ENCODE data around the gene PRKN. TPM values are rescaled to one million over a fixed set of nuclear protein-coding genes. Genes with fewer than 3 reads are reported as not detected.

The PRKN gene
- total RNA-seq, 2 donors from 2014 or later, result 6.7 to 8.2 TPM

DNA sequence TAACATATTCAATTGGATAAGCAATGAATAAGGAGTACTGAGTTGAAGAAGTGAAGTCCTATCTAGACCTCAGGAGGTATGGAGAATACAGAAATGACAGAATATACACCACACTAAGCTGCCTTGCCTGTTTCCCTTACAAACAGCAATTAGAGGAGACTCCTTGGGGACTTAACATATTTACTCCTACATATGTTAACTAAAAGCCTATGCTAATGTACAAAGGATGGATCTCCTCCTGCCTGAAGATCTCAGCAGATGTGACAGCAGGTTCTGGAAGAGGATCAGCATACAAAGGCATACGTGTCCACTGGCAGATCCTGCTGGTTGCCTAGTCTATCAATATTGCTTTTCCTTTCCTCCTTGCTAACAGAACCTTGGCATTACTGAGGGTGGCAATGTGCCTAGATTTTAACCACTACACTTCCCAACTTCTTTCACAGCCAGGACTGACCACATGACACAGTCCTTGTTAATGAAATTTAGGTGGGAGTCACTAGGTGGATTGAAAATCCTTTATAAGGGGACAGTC is 29.6 kb downstream of the PRKN start:
- ATAC-seq, result no peak

DNA sequence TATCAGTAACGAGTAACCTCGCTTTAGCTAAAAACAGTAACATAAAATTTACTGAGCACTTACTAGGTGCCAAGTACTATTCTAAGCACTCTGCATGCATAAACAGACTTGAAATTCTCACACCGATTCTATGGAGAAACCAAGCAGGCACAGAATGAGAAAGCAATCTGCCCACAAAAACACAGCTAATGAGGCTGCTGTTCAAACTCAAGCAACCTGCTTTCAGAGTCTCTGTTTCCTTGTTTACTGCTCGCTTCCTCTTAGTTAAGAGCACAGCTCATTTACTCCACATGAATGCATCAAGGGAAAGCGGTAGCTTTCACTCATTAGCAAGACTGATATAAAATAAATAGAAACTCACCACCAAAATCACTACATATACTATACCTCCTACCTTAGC is 37.4 kb downstream of the PRKN start:
- no peak overlapping the region for H3K27ac ChIP-seq
- no peak overlapping the region for H3K4me3 ChIP-seq
- H3K36me3 ChIP-seq (replicated peaks in 1 of 2; ENCODE audit: insufficient read depth in 1 of 2, low read depth in 2 of 2), result no peaks in the 10 kb centered on the region
- TF ChIP-seq, protein P1, sequence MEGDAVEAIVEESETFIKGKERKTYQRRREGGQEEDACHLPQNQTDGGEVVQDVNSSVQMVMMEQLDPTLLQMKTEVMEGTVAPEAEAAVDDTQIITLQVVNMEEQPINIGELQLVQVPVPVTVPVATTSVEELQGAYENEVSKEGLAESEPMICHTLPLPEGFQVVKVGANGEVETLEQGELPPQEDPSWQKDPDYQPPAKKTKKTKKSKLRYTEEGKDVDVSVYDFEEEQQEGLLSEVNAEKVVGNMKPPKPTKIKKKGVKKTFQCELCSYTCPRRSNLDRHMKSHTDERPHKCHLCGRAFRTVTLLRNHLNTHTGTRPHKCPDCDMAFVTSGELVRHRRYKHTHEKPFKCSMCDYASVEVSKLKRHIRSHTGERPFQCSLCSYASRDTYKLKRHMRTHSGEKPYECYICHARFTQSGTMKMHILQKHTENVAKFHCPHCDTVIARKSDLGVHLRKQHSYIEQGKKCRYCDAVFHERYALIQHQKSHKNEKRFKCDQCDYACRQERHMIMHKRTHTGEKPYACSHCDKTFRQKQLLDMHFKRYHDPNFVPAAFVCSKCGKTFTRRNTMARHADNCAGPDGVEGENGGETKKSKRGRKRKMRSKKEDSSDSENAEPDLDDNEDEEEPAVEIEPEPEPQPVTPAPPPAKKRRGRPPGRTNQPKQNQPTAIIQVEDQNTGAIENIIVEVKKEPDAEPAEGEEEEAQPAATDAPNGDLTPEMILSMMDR (IDR thresholded peaks at IDR 0.05), result no peak
- no peak for TF ChIP-seq POLR2A (IDR thresholded peaks at IDR 0.05)
- intact Hi-C loops (cut with DNase I), result no loop called here
- 72 to 84% methylated on average over 5 of the region's 5 CpGs for WGBS, 2 donors
- no peak for ATAC-seq
- no peaks in the 10 kb centered on the region for H3K27me3 ChIP-seq
- no peaks in the 10 kb centered on the region for H3K4me1 ChIP-seq
- no peak for DNase-seq
- H3K9me3 ChIP-seq, result no peaks in the 10 kb centered on the region

More for the DNA sequence above, 29.6 kb downstream of the PRKN start:
- H3K4me1 ChIP-seq, result peaks cover 14% of the 10 kb centered on the region
- WGBS, 2 donors, result 11 to 14% methylated on average over 1 of the region's 1 CpG
- no peak overlapping the region for H3K4me3 ChIP-seq
- no peak for TF ChIP-seq POLR2A (IDR thresholded peaks at IDR 0.05)
- TF ChIP-seq, protein P1 (IDR thresholded peaks at IDR 0.05), result no peak
- no peaks in the 10 kb centered on the region for H3K36me3 ChIP-seq (replicated peaks in 1 of 2; ENCODE audit: insufficient read depth in 1 of 2, low read depth in 2 of 2)
- H3K27ac ChIP-seq, result no peak overlapping the region
- no peaks in the 10 kb centered on the region for H3K9me3 ChIP-seq
- H3K27me3 ChIP-seq, result no peaks in the 10 kb centered on the region
- DNase-seq, result no peak
- intact Hi-C loops (cut with DNase I), result no loop called here

DNA sequence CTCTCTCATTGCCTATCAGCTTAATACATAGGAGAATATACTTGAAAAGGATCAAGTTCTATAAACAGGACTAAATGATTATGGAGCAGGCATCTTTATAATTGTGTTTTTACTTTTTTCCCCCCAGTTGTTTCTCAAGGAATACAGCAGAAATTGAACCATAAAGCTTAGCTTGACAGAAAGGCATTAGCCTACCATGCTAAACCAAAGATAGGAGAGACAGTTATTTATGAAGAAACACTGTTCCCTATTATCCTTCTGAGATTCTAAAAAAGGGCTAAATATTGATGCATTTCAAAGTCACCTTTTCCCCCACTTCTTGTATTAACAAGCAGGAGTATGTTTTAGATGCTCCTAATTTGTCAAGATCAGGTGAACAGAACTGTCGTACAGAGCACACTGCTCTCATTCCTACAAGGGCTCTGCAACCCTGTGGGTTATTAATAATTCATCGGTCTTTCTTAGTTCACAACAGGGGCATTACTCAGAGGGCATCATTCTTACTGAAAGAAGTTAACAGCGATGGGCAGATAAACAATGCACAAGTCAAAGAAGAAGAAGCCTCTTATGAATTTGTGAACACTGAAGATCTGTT is 38.7 kb downstream of the PRKN start:
- Histone ChIP-seq H3K4me1 (no peaks in the 10 kb centered on the region), H3K36me3 (replicated peaks in 1 of 2; ENCODE audit: insufficient read depth in 1 of 2, low read depth in 2 of 2) (no peaks in the 10 kb centered on the region), H3K4me3 (no peak overlapping the region), H3K27me3 (no peaks in the 10 kb centered on the region), H3K9me3 (no peaks in the 10 kb centered on the region), H3K27ac (no peak overlapping the region)
- DNase-seq, result no peak
- intact Hi-C loops (cut with DNase I), result no loop called here
- TF ChIP-seq POLR2A (IDR thresholded peaks at IDR 0.05), result no peak
- TF ChIP-seq, protein P1 (IDR thresholded peaks at IDR 0.05), result no peak
- WGBS, 2 donors, result 84 to 87% methylated on average over 3 of the region's 3 CpGs
- ATAC-seq, result no peak

DNA sequence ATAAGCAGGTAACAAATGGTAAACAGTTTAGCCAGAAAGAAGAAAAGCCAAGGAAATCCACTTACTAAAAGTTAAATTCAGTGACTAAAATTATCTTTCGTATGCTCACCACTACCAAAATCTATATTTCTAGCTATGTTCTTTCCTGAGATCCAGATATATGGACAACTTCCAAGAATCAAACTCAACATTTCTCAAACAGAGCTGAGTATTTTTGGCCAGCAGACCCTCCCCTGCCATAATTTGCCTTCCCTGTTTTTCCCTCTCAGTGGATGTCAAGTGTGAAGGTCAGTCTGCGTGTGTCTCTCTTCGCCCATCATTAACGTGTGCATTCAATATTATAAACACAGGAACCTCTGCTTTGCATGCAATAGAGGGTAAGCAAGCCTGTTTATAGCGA is 42.0 kb downstream of the PRKN start:
- TF ChIP-seq, protein P1 (IDR thresholded peaks at IDR 0.05), result no peak
- no peak for TF ChIP-seq POLR2A (IDR thresholded peaks at IDR 0.05)
- H3K36me3 ChIP-seq (replicated peaks in 1 of 2; ENCODE audit: insufficient read depth in 1 of 2, low read depth in 2 of 2), result no peaks in the 10 kb centered on the region
- no peak for ATAC-seq
- no peak for DNase-seq
- peaks cover 6% of the 10 kb centered on the region for H3K4me1 ChIP-seq
- WGBS, 2 donors, result 83 to 90% methylated on average over 5 of the region's 5 CpGs
- H3K27me3 ChIP-seq, result no peaks in the 10 kb centered on the region
- intact Hi-C loops (cut with DNase I), result no loop called here
- no peak overlapping the region for H3K27ac ChIP-seq
- no peak overlapping the region for H3K4me3 ChIP-seq
- no peaks in the 10 kb centered on the region for H3K9me3 ChIP-seq

DNA sequence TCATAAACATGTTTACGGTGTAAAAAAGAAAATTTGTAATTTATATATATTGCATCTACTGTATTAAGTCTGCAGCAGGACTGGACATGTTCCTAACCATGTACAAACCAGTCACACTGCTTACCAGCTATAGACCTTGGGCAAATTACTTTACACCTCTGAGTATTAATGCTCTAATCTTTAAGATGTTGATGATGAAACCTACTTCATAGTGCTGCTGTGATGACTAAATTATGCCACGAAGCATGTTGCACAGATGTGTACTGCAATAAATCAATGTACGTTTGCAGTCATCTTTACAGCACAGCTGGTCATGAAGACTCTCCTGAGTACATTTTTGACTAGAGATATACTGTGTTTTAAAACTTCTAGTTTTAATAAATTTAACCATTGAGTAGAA is 42.6 kb downstream of the PRKN start:
- no peak for ATAC-seq
- no peak for TF ChIP-seq POLR2A (IDR thresholded peaks at IDR 0.05)
- TF ChIP-seq, protein P1 (IDR thresholded peaks at IDR 0.05), result no peak
- Histone ChIP-seq H3K9me3 (no peaks in the 10 kb centered on the region), H3K27me3 (no peaks in the 10 kb centered on the region), H3K4me1 (peaks cover 6% of the 10 kb centered on the region), H3K27ac (no peak overlapping the region), H3K36me3 (replicated peaks in 1 of 2; ENCODE audit: insufficient read depth in 1 of 2, low read depth in 2 of 2) (no peaks in the 10 kb centered on the region), H3K4me3 (no peak overlapping the region)
- intact Hi-C loops (cut with DNase I), result no loop called here
- WGBS, 2 donors, result 89 to 91% methylated on average over 3 of the region's 3 CpGs
- DNase-seq, result no peak
